ENCODE measurements around the gene E2F1. TPM values are rescaled to one million over a fixed set of nuclear protein-coding genes. Genes with fewer than 3 reads are reported as not detected.
A peak's percentile ranks its signal among the peaks of the same experiment; 100 is the strongest.

E2F1 gene
- total and polyA plus RNA-seq, 4 donors, result 3.4 to 11.4 (median 10.3) TPM

DNA sequence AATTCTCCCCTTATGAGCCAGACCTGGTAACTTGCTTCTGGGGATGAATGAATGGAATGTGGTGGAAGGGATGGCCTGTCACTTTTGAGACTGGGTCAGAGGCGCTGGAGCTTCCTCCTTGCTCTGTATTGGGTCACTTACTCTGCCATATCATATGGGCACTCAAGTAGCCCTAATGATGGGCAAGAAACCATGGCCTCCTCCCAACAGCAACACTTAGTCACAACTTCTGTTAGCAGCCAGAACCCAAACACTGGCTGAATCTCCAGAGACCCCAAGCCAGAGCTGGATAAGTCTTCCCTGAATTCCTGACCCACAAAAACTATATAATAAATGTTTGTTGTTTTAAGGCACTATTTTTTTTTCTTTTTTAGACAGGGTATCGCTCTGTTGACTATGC is 5.5 kb downstream of the E2F1 start:
- Histone ChIP-seq H3K36me3 (ENCODE audit: control insufficient read depth, insufficient read depth, low read length) (peaks cover 24% of the 10 kb centered on the region), H3K27me3 (ENCODE audit: control insufficient read depth, insufficient read depth, low read length) (no peaks in the 10 kb centered on the region), H3K4me1 (ENCODE audit: control insufficient read depth, insufficient read depth, low read length) (peaks cover 19% of the 10 kb centered on the region), H3K4me3 (ENCODE audit: low read depth, low read length) (no peak overlapping the region), H3K27ac (ENCODE audit: low read depth, low read length) (no peak overlapping the region), H3K9me3 (ENCODE audit: control insufficient read depth, insufficient read depth, low read length) (no peaks in the 10 kb centered on the region)
- WGBS (ENCODE audit: insufficient coverage), result no CpG with 5 or more reads among the region's 2 CpGs
- no peak for DNase-seq (ENCODE audit: low read depth in 4 of 6, low spot score in 6 of 6)

DNA sequence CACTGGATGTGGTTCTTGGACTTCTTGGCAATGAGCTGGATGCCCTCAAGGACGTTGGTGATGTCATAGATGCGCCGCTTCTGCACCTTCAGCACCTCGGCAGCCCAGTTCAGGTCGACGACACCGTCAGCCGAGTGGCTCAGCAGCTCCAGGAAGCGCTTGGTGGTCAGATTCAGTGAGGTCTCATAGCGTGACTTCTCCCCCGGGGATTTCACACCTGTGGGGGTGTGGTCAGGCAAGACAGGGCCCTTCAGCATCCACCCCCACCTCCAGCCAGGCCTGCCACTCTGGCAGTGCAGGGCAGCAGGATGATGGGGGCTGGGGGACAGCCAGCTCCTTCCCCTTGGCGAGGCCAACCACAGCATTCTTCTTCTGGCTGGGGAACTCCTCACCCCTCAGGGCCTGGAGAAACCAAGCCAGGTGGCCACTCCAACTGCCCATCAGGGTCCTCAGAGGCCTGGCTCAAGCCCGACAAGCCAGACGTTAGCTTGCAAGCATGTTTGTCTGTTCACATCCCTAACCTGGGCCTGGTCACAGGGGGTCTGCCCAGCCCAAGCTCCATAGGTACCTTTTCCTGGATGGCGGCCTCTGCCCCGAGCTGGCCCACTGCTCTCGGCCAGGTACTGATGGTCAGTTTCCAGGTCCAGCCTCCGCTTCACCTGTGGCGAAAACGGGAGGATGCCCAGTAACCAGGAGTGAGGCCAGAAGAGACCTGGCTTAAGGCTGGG is 6.3 kb downstream of the E2F1 start:
- H3K27ac ChIP-seq (ENCODE audit: low read depth, low read length), result no peak overlapping the region
- H3K27me3 ChIP-seq (ENCODE audit: control insufficient read depth, insufficient read depth, low read length), result no peaks in the 10 kb centered on the region
- H3K36me3 ChIP-seq (ENCODE audit: control insufficient read depth, insufficient read depth, low read length), result peaks cover 24% of the 10 kb centered on the region
- no peaks in the 10 kb centered on the region for H3K9me3 ChIP-seq (ENCODE audit: control insufficient read depth, insufficient read depth, low read length)
- no peak overlapping the region for H3K4me3 ChIP-seq (ENCODE audit: low read depth, low read length)
- H3K4me1 ChIP-seq (ENCODE audit: control insufficient read depth, insufficient read depth, low read length), result peaks cover 19% of the 10 kb centered on the region
- WGBS (ENCODE audit: insufficient coverage), result 90% methylated on average over 20 of the region's 20 CpGs
- no peak for DNase-seq (ENCODE audit: low read depth in 4 of 6, low spot score in 6 of 6)

DNA sequence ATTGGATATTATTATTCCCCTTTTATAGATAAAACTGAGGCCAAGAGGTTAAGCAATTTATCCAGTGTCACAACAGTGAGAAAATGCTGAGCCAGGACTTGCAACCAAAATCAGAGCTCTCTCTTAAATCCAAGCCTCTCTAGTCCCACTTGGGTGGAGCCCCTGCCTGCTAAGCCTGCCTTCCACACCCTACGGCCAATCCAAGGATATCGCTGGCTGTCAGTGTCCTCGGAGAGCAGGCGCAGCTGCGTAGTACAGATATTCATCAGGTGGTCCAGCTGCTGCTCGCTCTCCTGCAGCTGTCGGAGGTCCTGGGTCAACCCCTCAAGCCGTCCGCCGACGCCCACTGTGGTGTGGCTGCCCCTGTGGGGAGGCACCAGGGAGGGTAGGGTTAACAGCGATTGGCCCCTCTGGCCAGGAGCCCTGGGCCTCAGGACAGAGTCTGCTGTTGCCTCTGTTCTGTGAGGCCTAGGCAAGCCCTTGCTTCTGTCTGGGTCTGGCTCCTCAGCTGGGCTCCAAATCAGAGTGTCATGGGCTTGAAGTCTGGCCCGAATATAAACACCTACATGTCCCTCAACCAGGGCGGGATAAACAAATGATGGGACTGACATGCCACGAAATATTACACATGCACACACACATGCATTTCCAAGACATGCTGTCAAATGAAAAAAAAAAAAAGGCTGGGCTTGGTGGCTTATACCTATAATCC is 8.0 kb downstream of the E2F1 start:
- Histone ChIP-seq H3K27ac (ENCODE audit: low read depth, low read length) (no peak overlapping the region), H3K27me3 (ENCODE audit: control insufficient read depth, insufficient read depth, low read length) (no peaks in the 10 kb centered on the region), H3K36me3 (ENCODE audit: control insufficient read depth, insufficient read depth, low read length) (peaks cover 24% of the 10 kb centered on the region), H3K9me3 (ENCODE audit: control insufficient read depth, insufficient read depth, low read length) (no peaks in the 10 kb centered on the region), H3K4me1 (ENCODE audit: control insufficient read depth, insufficient read depth, low read length) (peaks cover 29% of the 10 kb centered on the region), H3K4me3 (ENCODE audit: low read depth, low read length) (no peak overlapping the region)
- DNase-seq (ENCODE audit: low read depth in 4 of 6, low spot score in 6 of 6), result no peak
- WGBS (ENCODE audit: insufficient coverage), result 78% methylated on average over 12 of the region's 15 CpGs

DNA sequence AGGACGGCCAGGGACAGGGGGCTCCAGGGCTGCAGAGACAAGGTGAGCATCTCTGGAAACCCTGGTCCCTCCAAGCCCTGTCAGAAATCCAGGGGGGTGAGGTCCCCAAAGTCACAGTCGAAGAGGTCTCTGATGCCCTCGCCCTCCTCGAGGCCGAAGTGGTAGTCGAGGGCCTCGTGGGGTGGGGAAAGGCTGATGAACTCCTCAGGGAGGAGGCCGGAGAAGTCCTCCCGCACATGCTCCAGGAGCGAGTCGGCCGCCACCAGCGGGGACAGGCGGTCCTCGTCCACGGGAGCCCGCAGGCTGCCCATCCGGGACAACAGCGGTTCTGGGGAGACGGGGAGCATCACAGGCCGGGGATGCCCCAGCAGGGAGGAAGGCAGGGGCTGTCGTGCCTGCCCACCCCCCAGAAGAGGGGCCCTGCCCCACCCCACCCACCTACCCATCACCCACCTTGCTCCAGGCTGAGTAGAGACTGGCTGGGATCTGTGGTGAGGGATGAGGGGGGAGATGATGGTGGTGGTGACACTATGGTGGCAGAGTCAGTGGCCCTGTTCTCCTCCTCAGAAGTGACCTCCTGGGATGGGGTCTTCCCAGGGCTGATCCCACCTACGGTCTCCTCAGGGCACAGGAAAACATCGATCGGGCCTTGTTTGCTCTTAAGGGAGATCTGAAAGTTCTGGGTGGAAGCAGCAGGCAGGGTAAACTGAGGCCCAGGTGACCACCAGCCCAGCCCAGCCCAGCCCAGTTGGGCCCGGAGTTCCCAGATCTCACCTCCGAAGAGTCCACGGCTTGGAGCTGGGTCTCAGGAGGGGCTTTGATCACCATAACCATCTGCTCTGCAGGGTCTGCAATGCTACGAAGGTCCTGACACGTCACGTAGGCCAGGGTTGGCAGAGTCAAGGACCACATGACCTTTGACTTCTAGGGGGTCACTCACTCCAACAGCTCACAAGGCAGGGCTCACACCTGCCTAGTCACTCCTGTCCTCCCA is 9.2 kb downstream of the E2F1 start:
- no peak for DNase-seq (ENCODE audit: low read depth in 4 of 6, low spot score in 6 of 6)
- 89% methylated on average over 26 of the region's 31 CpGs for WGBS (ENCODE audit: insufficient coverage)
- H3K9me3 ChIP-seq (ENCODE audit: control insufficient read depth, insufficient read depth, low read length), result no peaks in the 10 kb centered on the region
- H3K27me3 ChIP-seq (ENCODE audit: control insufficient read depth, insufficient read depth, low read length), result no peaks in the 10 kb centered on the region
- no peak overlapping the region for H3K27ac ChIP-seq (ENCODE audit: low read depth, low read length)
- no peak overlapping the region for H3K4me3 ChIP-seq (ENCODE audit: low read depth, low read length)
- H3K4me1 ChIP-seq (ENCODE audit: control insufficient read depth, insufficient read depth, low read length), result peaks cover 41% of the 10 kb centered on the region
- peaks cover 30% of the 10 kb centered on the region for H3K36me3 ChIP-seq (ENCODE audit: control insufficient read depth, insufficient read depth, low read length)

DNA sequence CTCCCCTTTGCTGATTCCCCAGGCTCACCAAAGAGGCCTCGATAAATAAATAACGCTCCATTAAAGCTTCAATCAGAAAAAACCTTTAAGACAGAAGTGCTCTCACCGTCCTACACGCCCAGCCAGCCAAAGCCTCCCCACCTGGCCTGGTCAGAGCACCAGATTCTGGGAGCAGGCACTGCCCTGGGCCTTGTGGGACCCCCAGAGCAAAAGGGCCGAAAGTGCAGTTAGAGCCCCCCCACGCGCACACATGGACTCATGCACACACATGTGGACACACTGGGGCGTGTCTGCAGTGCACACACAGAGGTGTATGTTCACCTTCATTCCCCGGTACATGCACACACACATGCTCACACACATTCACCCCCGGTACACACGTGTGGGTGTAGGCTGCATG is 10.1 kb downstream of the E2F1 start:
- Histone ChIP-seq H3K4me3 (ENCODE audit: low read depth, low read length) (no peak overlapping the region), H3K36me3 (ENCODE audit: control insufficient read depth, insufficient read depth, low read length) (peaks cover 35% of the 10 kb centered on the region), H3K4me1 (ENCODE audit: control insufficient read depth, insufficient read depth, low read length) (peaks cover 42% of the 10 kb centered on the region), H3K27ac (ENCODE audit: low read depth, low read length) (peak overlapping the region; percentile 81), H3K9me3 (ENCODE audit: control insufficient read depth, insufficient read depth, low read length) (no peaks in the 10 kb centered on the region), H3K27me3 (ENCODE audit: control insufficient read depth, insufficient read depth, low read length) (no peaks in the 10 kb centered on the region)
- 94% methylated on average over 9 of the region's 11 CpGs for WGBS (ENCODE audit: insufficient coverage)
- no peak for DNase-seq (ENCODE audit: low read depth in 4 of 6, low spot score in 6 of 6)

DNA sequence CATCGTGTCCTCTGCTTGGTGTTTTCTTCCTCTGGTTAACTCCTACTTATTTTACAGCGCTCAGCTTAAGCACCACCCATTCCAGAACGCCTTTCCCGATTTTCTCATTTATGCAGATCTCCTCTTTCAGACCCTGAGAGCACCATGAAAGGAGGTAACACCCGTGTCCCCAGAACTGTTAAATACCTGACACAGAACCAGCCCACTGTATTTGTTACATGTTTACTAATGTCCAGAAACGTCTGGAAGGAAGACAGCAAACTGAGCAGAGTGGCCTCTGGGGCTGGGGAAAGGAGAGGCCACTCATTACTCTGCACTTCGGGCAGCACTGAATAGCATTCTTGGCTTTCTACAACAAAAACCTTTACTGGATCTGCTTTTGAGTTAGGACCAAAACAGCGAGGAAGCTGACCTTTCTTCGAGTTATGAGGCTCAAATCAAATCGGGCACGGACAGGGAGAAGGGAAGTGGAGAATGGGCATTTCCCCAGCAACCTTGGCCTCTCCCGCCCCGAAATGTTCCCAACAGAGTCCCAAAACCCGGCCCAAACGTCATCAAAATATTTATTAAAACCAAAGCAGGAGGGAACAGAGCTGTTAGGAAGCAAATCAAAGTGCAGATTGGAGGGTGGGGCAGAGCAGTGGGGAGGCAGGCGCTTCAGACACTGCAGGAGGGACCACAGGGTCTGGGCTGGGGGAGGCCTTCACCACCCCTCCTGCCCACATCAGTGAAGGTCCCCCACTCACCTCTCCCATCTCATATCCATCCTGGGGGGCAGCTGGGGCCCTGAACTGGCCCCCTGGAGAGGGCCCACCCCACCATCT is 10.8 kb downstream of the E2F1 start:
- Histone ChIP-seq H3K4me1 (ENCODE audit: control insufficient read depth, insufficient read depth, low read length) (peaks cover 42% of the 10 kb centered on the region), H3K27me3 (ENCODE audit: control insufficient read depth, insufficient read depth, low read length) (no peaks in the 10 kb centered on the region), H3K36me3 (ENCODE audit: control insufficient read depth, insufficient read depth, low read length) (peaks cover 42% of the 10 kb centered on the region), H3K9me3 (ENCODE audit: control insufficient read depth, insufficient read depth, low read length) (no peaks in the 10 kb centered on the region), H3K27ac (ENCODE audit: low read depth, low read length) (peak overlapping the region; percentile 81), H3K4me3 (ENCODE audit: low read depth, low read length) (no peak overlapping the region)
- WGBS (ENCODE audit: insufficient coverage), result 20% methylated on average over 4 of the region's 16 CpGs
- peak in 1 of 6 donors; percentile 48 for DNase-seq (ENCODE audit: low read depth in 4 of 6, low spot score in 6 of 6)

DNA sequence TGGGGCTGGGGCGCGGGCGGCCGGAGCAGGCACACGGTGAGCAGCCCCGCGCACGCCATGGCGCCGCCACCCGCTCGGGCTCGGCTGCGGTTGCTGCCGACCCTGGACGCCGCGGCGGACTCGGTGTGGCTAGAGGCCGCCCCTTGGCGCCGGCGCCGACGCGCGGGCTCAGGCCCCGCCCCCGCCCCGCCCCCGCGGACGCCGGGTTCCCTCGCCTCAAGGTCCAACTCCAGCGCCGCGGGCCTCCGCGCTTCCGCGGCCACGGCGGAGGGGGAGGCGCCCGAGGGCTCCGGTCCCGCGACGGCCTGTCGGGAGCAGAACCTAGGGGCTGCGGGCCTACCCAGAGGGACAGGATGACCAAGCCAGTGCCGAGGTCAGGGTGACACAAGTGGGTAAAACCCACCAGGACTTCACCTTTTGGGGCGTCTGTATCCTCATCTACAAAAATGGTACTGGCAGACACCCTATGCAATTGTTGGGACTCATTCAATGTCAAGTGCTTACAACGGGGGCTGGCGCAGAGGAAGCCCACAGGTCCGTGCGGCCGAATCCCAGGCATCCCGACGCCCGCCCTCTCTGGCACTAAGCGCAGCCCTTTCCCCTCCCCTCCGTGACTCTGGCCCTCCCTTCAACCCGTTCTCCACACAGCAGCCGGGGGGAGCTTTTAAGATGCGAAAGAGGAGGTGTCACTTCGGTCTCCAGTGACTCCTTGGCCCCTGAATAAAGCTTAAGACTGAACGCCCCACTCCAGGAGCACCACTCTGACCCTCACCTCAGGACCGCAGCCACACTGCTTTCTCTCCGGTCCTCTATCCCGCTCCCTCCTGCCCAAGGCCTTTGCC is 11.7 kb downstream of the E2F1 start, which contains the start of gene NECAB3:
Gene NECAB3, minus strand, starts transcription at position 135 of the 842 bp plus-strand sequence. Its CDS starts 76 bp downstream, at position 59.
- Histone ChIP-seq H3K36me3 (ENCODE audit: control insufficient read depth, insufficient read depth, low read length) (peaks cover 42% of the 10 kb centered on the region), H3K27ac (ENCODE audit: low read depth, low read length) (peak within 1 kb of the TSS; percentile 81), H3K4me1 (ENCODE audit: control insufficient read depth, insufficient read depth, low read length) (peaks cover 42% of the 10 kb centered on the region), H3K9me3 (ENCODE audit: control insufficient read depth, insufficient read depth, low read length) (no peaks in the 10 kb centered on the region), H3K4me3 (ENCODE audit: low read depth, low read length) (peak within 1 kb of the TSS; percentile 57), H3K27me3 (ENCODE audit: control insufficient read depth, insufficient read depth, low read length) (no peaks in the 10 kb centered on the region)
- 1% methylated on average over 68 of the region's 73 CpGs for WGBS (ENCODE audit: insufficient coverage)
- DNase-seq (ENCODE audit: low read depth in 4 of 6, low spot score in 6 of 6), result peak in 3 of 6 donors; percentile 64 to 90 (median 88)

Data from spinal cord (tissue), 10 donors.